ENCODE measurements around the gene MCU.

GRCh38 chr10:72692744-72692993, 726 bp downstream of the MCU start:
- TF ChIP-seq, protein P1, sequence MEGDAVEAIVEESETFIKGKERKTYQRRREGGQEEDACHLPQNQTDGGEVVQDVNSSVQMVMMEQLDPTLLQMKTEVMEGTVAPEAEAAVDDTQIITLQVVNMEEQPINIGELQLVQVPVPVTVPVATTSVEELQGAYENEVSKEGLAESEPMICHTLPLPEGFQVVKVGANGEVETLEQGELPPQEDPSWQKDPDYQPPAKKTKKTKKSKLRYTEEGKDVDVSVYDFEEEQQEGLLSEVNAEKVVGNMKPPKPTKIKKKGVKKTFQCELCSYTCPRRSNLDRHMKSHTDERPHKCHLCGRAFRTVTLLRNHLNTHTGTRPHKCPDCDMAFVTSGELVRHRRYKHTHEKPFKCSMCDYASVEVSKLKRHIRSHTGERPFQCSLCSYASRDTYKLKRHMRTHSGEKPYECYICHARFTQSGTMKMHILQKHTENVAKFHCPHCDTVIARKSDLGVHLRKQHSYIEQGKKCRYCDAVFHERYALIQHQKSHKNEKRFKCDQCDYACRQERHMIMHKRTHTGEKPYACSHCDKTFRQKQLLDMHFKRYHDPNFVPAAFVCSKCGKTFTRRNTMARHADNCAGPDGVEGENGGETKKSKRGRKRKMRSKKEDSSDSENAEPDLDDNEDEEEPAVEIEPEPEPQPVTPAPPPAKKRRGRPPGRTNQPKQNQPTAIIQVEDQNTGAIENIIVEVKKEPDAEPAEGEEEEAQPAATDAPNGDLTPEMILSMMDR (conservative IDR thresholded peaks at IDR 0.05; ENCODE audit: low read depth, low read length) = no peak
- TF ChIP-seq CEBPB (IDR thresholded peaks at IDR 0.05; ENCODE audit: low read depth, low read length) (no peak), RFX5 (IDR thresholded peaks at IDR 0.05; ENCODE audit: low read depth, low read length) (no peak), RAD21 (IDR thresholded peaks at IDR 0.05; ENCODE audit: low read length) (no peak), POLR2A (IDR thresholded peaks at IDR 0.05; ENCODE audit: low read depth, low read length) (no peak), BHLHE40 (IDR thresholded peaks at IDR 0.05; ENCODE audit: low read depth, low read length) (no peak), ELK1 (IDR thresholded peaks at IDR 0.05; ENCODE audit: borderline replicate concordance, low read depth, low read length) (no peak), FOS (IDR thresholded peaks at IDR 0.05; ENCODE audit: low read depth, low read length) (no peak), SMC3 (IDR thresholded peaks at IDR 0.05; ENCODE audit: low read depth, low read length) (no peak), MAZ (IDR thresholded peaks at IDR 0.05; ENCODE audit: borderline replicate concordance, low read depth, low read length) (no peak)
- TF ChIP-seq, protein P2, sequence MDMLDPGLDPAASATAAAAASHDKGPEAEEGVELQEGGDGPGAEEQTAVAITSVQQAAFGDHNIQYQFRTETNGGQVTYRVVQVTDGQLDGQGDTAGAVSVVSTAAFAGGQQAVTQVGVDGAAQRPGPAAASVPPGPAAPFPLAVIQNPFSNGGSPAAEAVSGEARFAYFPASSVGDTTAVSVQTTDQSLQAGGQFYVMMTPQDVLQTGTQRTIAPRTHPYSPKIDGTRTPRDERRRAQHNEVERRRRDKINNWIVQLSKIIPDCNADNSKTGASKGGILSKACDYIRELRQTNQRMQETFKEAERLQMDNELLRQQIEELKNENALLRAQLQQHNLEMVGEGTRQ (IDR thresholded peaks at IDR 0.05; ENCODE audit: low read depth, low read length) = no peak

Measured in IMR-90 (cell line).